ELR (cell line): ENCODE measurements around the gene PTX4.

ENCODE experiments used
- DNase-seq: peaks from one replicate; pipeline ENCODE4 v3.0.0-alpha.2; 2015; ENCODE audit warnings: low read depth

The PTX4 gene

DNA sequence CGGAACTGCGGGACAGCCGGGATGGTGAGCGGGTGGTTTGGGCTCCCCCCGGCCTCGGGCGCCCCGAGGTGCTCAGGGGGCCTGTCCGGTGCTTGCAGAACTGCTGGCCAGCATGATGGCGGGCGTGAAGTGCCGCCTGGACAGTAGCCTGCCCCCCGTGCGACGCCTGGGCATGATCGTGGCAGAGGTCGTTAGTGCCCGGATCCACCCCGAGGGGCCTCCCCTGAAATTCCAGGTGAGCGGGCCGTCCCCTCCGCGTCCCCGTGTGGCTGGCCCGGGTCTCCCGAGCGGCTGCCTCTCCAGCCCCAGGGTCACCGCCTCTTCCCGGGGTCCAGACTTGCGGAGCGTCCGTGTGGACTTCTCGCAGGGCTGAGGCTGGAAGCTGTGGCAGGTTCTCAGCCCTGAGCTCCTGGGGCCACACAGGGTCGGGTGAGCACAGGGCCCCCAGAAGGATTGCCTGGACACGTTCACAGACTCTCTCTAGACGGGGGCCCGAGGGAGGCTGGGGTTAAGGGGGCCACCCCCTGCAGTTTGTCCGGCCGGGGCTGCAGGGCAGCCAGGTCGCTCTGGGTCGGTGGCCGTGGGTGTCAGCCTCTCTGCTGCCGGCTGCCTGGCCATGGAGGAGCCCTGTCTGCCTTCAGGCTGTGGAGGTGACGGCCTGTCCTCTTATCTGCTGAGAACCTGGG is 11.9 kb upstream of the PTX4 start:
- no peak for DNase-seq

- no peak for DNase-seq
Measured at GRCh38 chr16:1499756-1500464, 11.2 kb upstream of the PTX4 start.

- DNase-seq, result no peak
Measured at GRCh38 chr16:1498899-1499676, 10.3 kb upstream of the PTX4 start.

DNA sequence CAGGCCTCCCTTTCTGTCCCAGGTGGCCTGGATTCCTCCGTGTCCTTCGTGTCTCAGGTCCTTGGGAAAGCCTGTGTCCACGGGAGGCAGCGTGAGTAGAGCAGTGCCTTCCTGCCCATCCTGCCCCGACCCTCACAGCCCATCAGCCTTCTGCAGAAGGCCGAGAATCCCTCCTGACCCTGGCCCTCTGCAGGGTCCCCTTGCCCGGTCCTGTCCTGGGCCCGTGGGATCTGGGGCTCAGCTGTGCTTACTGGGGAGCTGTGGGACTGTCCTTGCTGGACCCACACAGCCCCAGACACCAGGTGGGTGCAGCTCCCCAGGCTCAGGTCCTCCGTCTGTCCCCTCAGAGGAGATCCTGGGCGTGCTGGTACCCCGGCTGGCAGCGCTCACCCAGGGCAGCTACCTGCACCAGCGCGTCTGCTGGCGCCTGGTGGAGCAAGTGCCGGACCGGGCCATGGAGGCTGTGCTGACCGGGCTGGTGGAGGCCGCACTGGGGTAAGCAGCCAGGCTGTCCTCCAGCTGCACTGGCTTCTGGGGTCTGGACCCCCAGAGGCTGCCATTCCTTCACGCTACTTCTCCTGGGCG is 8.4 kb upstream of the PTX4 start:
- no peak for DNase-seq

- no peak for DNase-seq
Measured at GRCh38 chr16:1496464-1496863, 7.7 kb upstream of the PTX4 start.

DNA sequence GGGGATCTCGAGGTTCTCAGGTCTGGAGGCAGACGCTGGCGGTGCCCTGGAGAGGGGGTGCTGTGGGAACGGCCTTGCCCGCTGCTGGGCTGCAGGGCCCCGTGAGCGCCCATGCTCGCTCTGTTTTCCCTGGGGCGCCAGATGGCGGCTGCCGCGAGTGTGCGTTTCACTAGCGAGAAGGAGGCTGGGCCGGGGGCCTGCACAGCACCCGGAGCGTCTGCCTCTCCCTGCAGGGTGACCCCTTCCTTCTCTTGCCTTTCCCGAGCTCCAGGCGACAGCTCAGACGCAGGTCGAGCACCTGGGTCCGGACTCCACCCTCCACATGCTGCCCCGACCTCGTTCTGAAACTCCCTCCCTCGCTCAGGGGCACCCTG is 7.1 kb upstream of the PTX4 start:
- DNase-seq, result no peak

GRCh38 chr16:1495211-1495888 is 6.6 kb upstream of the PTX4 start:
- no peak for DNase-seq

- no peak for DNase-seq
Measured at GRCh38 chr16:1494711-1495110, 6.0 kb upstream of the PTX4 start.

GRCh38 chr16:1494129-1494640 is 5.4 kb upstream of the PTX4 start:
- DNase-seq, result peak; percentile 79

GRCh38 chr16:1493746-1494094 is 5.0 kb upstream of the PTX4 start:
- DNase-seq, result peak; percentile 47

GRCh38 chr16:1492923-1493745 is 4.4 kb upstream of the PTX4 start, which contains the start of gene TELO2:
TELO2 (plus strand) TSS chr16:1493360; CDS start chr16:1494282, 922 bp downstream.
- DNase-seq, result peak; percentile 79

- no peak for DNase-seq
Measured at GRCh38 chr16:1492082-1492922, 3.6 kb upstream of the PTX4 start.

- no peak for DNase-seq
Measured at GRCh38 chr16:1491327-1491726, 2.6 kb upstream of the PTX4 start.

- DNase-seq, result no peak
Measured at GRCh38 chr16:1489077-1489476, 333 bp upstream of the PTX4 start.

DNA sequence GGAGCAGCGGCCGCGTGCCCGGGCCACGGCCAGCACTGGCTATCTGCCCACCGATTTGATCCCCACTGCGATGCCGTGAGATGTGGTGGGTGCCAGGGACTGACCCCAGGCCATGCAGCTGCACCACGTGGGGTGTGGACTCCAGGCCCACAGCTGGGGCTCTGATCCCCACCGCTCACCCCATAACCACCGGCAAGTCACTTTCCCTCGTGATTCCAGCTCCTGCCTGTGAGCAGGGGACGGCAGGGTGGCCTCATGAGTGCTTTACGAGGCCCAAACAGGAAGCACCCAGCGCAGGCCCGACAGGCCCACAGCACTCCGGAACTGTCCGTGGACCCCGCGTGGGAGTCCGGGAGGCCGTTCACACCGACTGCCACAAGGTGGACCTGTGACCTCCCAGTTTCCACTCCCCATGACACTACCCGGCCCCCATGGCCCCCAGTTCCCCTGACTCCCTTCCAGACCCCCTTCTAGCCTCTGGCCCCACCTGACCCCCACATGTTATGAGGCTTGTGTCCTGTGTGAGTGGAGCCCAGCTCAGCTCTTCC is 616 bp downstream of the PTX4 start:
- no peak for DNase-seq

DNA sequence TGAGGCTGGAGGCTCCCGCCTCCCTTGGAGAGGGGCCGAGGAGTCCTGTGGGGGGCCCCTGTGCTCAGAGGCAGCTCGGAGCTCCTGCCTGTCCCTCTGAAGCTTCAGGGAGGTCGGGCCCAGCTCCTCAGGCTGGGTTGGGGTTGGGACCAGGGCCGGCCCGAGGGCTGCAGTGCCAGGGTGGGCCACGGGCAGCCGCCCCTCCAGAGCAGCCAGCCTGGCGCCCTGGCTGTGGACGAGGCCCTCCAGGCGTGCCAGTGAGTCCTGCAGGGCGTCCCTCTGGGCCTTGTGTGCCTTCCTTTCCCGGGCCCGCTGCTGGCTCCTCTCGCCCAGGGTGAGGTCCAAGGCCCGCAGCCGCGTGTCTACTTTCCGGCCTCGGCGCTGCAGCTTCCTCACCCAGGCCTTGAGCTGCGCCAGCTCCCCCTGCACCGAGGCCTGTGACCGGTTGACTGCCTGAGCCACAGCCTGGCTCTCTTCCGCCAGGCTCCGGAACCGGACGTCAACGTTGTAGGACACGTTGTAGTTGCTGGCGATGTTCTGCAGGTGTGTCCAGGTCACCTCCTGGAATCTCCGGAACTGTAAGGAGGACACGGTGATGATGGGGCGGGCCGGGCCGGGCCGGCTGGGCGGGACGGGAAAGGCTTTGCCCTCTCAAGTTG is 1.2 kb downstream of the PTX4 start:
- no peak for DNase-seq

DNA sequence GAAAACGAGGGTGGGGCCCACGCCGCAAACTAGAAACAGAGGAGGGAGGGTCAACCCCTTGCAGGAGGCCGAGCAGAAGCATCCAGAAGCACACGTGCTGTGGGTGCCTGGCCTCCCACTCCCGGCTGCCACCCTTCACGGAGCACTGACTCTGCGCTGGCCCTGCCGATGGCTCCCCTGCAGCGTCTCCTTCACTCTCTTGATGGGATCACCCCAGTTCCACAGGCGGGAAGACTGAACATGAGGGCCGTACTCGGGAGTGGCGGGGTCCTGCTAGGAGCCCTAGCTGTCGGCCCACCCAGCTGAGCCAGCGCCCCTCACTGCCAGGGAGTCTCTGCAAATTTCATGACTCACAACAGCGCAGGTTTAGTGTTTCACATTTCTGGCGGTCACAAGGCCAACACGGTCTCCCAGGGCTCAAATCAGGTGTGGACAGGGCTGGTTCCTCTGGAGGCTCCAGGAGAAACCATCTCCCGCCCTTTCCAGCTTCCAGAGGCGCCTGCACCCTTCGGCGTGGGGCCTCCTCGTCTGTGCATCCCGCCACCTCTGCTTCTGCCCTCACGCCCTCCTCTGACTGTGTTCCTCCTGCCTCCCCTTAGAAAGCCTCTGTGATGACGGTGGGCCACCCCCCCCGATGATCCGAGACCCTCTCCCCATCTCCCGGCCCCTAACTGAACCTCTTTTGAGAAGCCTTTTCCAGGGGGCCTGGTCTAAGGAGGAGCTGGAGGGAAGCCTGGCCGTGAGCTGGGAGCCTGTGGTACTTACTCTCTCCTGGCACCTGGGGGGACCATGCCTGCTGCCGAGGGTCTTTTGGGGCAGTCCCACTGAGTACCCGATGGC is 2.0 kb downstream of the PTX4 start:
- no peak for DNase-seq

- no peak for DNase-seq
Measured at GRCh38 chr16:1485847-1486496, 2.8 kb downstream of the PTX4 start.
